NCI-H146 (cell line): ENCODE results near the gene SERPINB1.

ENCODE experiments used
- DNase-seq: peaks from one replicate; lab custom pipeline; 2025; lab: John Stamatoyannopoulos, UW

SERPINB1 gene

GRCh38 chr6:2850538-2851113 is 9.0 kb upstream of the SERPINB1 start:
- no peak for DNase-seq

- no peak for DNase-seq
These were observed 7.2 kb upstream of the SERPINB1 start for GRCh38 chr6:2848851-2849250.

GRCh38 chr6:2845880-2846208 is 4.2 kb upstream of the SERPINB1 start:
- no peak for DNase-seq

GRCh38 chr6:2844008-2844407 is 2.3 kb upstream of the SERPINB1 start:
- no peak for DNase-seq

DNA sequence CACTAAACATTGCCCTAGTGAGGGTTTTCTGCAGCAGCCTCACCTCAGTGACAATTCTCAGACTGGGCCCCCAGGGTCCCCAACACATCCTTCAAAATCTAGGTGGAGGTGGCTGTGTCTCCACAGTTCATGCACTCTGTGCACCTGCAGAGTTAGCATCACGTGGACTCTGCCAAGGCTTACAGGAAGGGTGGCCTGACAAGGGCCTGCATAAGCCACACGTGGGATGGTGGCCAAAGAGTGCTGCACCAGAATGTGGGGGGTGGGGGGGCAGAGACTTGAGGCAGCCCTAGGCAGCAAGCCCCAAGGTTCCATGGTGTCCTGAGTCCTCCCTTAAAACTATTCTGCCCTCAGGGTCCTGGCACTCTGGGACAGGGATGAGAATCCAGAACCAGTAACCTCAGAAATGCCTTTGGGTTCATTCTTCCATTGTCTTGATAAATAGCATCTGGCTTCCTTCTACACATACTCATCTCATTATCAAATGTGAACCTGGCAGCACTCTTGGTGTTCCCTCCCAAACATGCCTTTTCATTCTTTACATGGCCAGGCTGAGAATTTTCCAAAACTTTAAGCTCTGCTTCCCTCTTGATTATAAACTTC is 1.6 kb upstream of the SERPINB1 start:
- no peak for DNase-seq

DNA sequence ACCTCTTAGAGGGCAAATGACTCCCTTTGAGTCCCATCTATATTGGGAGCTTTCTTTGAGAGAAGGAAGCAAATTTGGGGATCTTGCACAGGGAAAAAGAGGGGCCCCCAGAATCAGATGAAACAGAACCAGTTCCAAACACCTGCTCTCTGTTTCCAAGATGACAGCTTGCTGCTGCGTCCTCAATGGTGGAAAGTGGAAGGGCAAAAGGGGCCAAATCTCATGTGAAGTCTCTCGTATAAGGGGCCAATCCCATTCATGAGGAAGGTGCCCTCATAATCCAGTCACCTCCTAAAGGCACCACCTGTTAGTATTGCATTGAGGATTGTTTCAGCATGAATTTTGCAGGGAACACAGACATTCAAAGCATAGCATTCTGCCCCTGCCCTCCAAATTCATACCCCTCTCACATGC is 483 bp upstream of the SERPINB1 start:
- no peak for DNase-seq

- DNase-seq, result no peak
These were observed 958 bp downstream of the SERPINB1 start for GRCh38 chr6:2840749-2841061.

GRCh38 chr6:2839982-2840748 is 1.5 kb downstream of the SERPINB1 start:
- no peak for DNase-seq

- DNase-seq, result peak; percentile 68
These were observed 2.3 kb downstream of the SERPINB1 start for GRCh38 chr6:2839195-2839981.

GRCh38 chr6:2838251-2838650 is 3.4 kb downstream of the SERPINB1 start:
- no peak for DNase-seq

- no peak for DNase-seq
These were observed 7.4 kb downstream of the SERPINB1 start for GRCh38 chr6:2834262-2834661.

GRCh38 chr6:2831392-2831791 is 10.3 kb downstream of the SERPINB1 start:
- DNase-seq, result no peak

DNA sequence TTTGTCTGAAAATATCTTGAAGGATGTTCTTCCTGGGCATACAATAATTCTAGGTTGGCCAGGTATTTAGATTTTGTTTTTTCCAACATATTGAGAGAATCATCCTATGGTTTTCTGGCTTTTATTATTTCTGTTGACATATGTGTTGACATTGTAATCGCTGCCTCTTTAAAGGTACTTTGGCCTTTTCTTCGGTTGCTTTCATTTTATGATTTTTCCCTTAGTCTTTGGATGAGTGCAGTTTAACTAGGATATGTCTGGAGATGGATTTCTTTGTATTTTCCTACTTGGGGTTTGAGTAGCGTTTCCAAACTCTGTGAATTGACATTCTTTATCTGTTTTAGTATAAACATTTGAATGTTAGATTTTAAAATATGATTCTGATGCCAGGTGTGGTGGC is 11.5 kb downstream of the SERPINB1 start:
- DNase-seq, result no peak

- DNase-seq, result no peak
These were observed 12.4 kb downstream of the SERPINB1 start for GRCh38 chr6:2829253-2829652.

GRCh38 chr6:2828629-2829028 is 13.0 kb downstream of the SERPINB1 start:
- DNase-seq, result no peak

DNA sequence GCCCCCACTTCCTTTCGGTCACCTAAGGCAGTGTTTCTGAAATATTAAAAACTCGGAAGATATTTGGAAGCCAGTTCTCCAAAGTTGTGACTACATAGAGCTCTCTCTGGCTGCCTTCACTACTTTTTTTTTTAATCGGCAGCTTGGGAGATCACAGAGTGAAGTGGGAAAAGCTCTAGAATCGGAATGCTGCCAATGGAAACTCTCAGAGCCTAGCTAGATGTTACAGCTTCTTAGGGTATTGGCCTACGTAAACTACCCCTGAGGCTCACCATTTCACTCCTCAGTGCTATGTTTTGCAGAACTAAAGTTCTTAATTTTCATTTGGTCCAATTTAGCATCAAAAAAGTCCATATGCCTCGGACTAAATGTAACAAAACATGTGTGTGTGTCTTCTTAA is 14.5 kb downstream of the SERPINB1 start:
- no peak for DNase-seq

DNA sequence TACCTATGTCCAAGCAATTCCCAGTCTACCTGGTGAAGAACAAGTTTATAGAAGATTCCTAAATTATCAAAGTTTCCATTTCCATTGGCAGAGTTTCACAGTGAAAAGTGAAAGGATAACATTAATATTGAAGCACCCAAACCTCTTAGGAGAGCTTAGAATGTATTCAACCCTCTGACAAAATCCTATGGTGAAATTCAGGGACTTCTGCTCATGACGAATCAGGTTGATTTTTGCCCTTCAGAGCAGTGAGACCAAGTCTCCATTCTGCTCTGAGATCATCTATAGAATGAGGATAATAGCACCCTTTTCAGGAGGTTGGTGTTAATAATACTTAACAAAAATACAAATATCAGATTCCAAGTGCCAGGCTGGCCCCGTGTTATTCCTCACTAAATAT is 15.5 kb downstream of the SERPINB1 start:
- DNase-seq, result no peak

- DNase-seq, result no peak
These were observed 18.4 kb downstream of the SERPINB1 start for GRCh38 chr6:2823104-2823850.

GRCh38 chr6:2821554-2821953 is 20.1 kb downstream of the SERPINB1 start:
- no peak for DNase-seq

DNA sequence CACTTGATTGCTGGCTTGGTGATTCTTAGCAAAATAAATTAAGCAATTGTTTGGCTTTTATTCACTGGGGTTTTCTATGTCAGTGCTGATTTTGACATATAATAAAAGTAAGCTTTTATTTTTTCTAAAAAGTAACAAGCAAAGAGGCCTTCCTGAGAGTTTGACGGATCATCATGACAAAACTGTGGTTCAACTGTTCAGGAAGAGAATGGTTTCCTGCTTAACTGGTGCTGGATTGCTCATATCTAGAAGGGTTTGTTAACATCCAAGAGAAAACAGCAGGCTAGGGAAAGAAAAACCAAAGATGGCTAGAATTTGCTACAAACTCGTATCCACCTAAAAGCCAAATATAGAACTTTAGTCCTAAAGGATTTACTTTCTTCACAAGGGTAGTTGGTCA is 21.2 kb downstream of the SERPINB1 start:
- DNase-seq, result no peak

- DNase-seq, result no peak
These were observed 21.7 kb downstream of the SERPINB1 start for GRCh38 chr6:2819978-2820377.

DNA sequence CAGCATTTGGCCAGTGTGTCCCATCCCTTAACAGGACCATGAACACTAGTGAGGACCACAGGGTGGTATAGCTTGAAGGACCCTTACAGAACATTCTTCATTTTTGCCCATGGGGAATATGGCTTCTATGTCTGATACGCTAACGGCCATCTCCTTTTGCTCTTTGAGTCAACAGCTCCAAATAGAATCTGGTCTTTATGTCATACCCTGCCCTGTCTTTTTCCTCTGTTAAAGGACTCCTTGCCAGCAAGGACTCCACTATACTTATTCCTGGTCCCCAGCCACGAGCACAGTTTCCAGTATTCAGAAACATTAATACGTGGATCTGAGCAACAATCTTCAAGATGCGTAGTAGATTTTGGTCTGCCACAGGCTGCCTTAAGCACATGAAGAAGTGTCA is 22.5 kb downstream of the SERPINB1 start:
- DNase-seq, result no peak
